C4-2B (cell line): ENCODE measurements around the gene FBXL16.

Experiments
- H3K27ac ChIP-seq: fragments of 450-650 bp; 2 replicates; pipeline ENCODE4 v1.5.1; 2017
- CTCF ChIP-seq: fragments of 450-650 bp; conservative IDR thresholded peaks from 2 replicates; pipeline ENCODE4 v1.5.1; 2017; ENCODE audit warnings: mild to moderate bottlenecking
- ZFX ChIP-seq: fragments of 450-650 bp; IDR thresholded peaks from 2 replicates; pipeline ENCODE4 v1.6.1; 2017

FBXL16 gene

GRCh38 chr16:674968-675883 is 30.4 kb downstream of the FBXL16 start, which contains the start of gene RHBDL1:
TSS of gene RHBDL1 (plus strand) at chr16:675671. CDS start at chr16:675791, 120 bp downstream.
- no peak within 1 kb of the TSS for H3K27ac ChIP-seq
- no peak for TF ChIP-seq CTCF
- no peak for TF ChIP-seq ZFX

GRCh38 chr16:674214-674881 is 31.3 kb downstream of the FBXL16 start:
- TF ChIP-seq ZFX (no peak), CTCF (no peak)
- no peak overlapping the region for H3K27ac ChIP-seq

DNA sequence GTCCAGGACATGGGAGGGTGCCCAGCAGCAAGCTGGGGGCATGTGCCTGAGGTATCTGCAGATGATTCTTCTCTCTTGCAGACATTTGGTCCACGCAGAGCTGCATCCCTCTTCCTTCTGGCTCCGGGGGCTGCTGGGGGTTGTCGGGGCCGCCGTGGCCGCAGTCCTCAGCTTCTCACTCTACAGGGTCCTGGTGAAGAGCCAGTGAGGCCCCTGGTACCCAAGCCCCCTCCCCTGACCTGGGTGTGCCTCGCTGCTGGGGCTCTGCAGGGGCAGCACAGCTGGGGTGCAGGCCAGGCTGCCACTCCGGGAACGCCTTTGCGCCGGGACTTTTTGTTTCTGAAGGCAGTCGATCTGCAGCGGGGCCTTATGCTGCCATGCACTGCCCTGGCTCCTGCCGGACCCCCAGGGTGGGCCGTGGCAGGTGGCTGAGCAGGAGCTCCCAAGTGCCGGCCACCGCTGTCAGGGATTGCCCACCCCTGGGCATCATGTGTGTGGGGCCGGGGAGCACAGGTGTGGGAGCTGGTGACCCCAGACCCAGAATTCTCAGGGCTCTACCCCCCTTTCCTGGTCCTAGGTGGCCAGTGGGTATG is 32.1 kb downstream of the FBXL16 start:
- no peak for TF ChIP-seq CTCF
- no peak for TF ChIP-seq ZFX
- H3K27ac ChIP-seq: no peak overlapping the region

DNA sequence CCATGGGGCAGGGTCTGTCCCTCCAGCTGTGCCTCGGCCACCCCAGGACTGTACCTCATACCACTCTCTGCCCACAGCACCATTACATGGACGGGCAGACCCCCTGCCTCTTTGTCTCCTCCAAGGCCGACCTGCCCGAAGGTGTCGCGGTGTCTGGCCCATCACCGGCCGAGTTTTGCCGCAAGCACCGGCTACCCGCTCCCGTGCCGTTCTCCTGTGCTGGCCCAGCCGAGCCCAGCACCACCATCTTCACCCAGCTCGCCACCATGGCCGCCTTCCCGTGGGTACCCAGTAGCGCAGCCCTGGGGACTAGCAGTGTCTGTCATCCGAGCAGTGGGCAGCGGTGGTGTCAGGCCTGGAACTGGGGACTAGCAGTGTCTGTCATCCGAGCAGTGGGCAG is 32.8 kb downstream of the FBXL16 start:
- H3K27ac ChIP-seq: no peak overlapping the region
- TF ChIP-seq ZFX (no peak), CTCF (no peak)

DNA sequence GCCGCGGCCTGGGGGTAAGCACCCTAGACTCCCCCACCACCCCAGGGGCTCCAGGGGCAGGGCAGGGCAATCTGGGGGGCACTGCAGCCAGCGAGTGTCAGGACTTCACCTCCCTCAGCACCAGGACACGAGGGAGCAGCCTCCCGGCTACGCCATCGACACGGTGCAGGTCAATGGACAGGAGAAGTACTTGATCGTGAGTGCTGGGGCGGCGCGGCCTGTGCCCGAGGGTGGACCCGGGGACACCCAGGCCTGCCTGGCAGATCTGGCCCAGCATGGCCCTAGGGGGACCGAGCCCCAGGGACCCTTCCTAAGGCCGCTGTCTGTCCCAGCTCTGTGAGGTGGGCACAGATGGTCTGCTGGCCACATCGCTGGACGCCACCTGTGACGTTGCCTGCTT is 33.2 kb downstream of the FBXL16 start:
- TF ChIP-seq ZFX (no peak), CTCF (no peak)
- H3K27ac ChIP-seq: no peak overlapping the region

DNA sequence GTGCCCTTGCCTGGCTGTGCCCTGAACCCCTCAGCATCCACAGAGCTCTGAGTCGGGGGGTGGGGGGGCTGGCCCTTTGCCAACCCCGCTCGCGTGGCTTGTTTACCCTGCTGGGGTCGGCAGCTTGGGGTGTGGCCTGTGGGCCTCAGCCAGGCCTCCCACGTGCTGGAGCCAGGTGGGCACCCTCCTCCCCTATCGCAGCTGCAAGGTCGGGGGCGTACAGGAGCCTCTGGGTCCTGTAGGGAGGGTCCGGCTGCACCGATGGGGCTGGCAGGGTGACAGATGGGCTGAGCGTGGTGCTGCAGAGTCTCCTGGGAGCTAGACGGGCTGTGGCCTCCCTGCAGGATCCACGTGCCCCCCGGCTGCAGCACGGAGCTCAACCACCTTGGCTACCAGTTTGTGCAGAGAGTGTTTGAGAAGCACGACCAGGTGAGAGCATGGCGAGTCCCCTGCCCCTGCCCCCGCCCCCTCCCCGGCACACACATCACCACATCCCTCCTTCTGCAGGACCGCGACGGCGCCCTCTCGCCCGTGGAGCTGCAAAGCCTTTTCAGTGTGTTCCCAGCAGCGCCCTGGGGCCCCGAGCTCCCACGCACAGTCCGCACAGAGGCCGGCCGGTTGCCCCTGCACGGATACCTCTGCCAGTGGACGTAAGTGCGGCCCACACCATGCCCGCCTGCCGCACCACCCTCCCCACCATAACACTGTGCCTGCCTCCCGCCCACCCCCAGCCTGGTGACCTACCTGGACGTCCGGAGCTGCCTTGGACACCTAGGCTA is 34.1 kb downstream of the FBXL16 start:
- no peak for TF ChIP-seq CTCF
- no peak for TF ChIP-seq ZFX

More for the DNA sequence above, 34.1 kb downstream of the FBXL16 start:
- H3K27ac ChIP-seq: no peak overlapping the region
